Adrenal gland (tissue), 5 donors: Measurements from ENCODE around the gene NARF.

Experiments
- CTCF ChIP-seq, 6 experiments: fragments of 450-650 bp in 4 of 6; fragments of 200-600 bp in 2 of 6; sonication (generic) in 1 of 6; IDR thresholded peaks; 1 replicate in 5 of 6; 2 replicates in 1 of 6; pipeline versions ENCODE4 v1.5.1 to v1.8.0; 2016 to 2021; ENCODE audit warnings: antibody characterized with exemption in 6 of 6, mild to moderate bottlenecking in 2 of 6, moderate library complexity in 1 of 6
- POLR2A ChIP-seq, 2 donors: fragments of 450-650 bp; IDR thresholded peaks; one replicate each; pipeline ENCODE4 v1.6.1; 2017; ENCODE audit warnings: antibody characterized with exemption in 2 of 2, mild to moderate bottlenecking in 2 of 2, moderate library complexity in 1 of 2
- donor health status: DM: no; HTN: no; CAD: no.

- TF ChIP-seq POLR2A (IDR thresholded peaks at IDR 0.05) (no peak), CTCF (IDR thresholded peaks at IDR 0.05) (no peak)
Observed at GRCh38 chr17:82490512-82491195, 32.1 kb downstream of the NARF start.
